Panc1 (cell line): ENCODE measurements around the gene POMT2.

ENCODE experiments used
- POLR2AphosphoS5 ChIP-seq: IDR thresholded peaks from 2 replicates; pipeline ENCODE4 v1.6.1; 2012; ENCODE audit warnings: mild to moderate bottlenecking, low read depth, low read length, moderate library complexity
- TCF7L2 ChIP-seq: IDR thresholded peaks from 2 replicates; pipeline ENCODE4 v1.6.1; 2011; ENCODE audit warnings: mild to moderate bottlenecking, low read depth, low read length, inconsistent platforms
- TF ChIP-seq, protein P1 (sequence below): fragments of 450-650 bp; IDR thresholded peaks from 2 replicates; pipeline ENCODE4 v1.5.1; 2017; ENCODE audit warnings: mild to moderate bottlenecking
- TF ChIP-seq, protein P2 (sequence below), 2 experiments: IDR thresholded peaks; 2 replicates each; pipeline ENCODE4 v1.6.1; 2011 to 2012; ENCODE audit warnings: low read depth in 2 of 2, control low read depth in 1 of 2, low read length in 1 of 2, mild to moderate bottlenecking in 1 of 2, moderate library complexity in 1 of 2; ENCODE audit not compliant: insufficient read depth in 1 of 2

DNA sequence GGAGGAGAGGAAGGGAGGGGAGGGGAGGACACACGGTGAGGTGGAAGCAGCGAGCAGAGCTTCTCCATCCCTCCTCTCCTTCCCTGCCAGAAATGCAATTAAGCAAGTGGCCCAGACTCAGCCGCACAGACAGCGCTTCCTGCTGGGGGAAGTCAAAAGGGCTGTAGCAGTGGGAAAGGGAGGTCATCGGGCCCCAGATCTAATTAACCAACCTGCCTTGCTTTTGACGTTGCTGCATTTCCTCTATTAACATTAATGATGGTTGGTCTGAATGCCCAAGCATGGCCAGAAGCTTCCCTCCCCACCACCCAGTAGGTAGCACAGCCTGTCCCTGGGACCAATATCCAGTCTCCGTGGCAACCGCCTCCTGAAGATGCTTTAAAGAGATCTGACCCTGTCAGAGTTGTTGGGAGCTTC is 45.1 kb downstream of the POMT2 start:
- TF ChIP-seq, protein P1, sequence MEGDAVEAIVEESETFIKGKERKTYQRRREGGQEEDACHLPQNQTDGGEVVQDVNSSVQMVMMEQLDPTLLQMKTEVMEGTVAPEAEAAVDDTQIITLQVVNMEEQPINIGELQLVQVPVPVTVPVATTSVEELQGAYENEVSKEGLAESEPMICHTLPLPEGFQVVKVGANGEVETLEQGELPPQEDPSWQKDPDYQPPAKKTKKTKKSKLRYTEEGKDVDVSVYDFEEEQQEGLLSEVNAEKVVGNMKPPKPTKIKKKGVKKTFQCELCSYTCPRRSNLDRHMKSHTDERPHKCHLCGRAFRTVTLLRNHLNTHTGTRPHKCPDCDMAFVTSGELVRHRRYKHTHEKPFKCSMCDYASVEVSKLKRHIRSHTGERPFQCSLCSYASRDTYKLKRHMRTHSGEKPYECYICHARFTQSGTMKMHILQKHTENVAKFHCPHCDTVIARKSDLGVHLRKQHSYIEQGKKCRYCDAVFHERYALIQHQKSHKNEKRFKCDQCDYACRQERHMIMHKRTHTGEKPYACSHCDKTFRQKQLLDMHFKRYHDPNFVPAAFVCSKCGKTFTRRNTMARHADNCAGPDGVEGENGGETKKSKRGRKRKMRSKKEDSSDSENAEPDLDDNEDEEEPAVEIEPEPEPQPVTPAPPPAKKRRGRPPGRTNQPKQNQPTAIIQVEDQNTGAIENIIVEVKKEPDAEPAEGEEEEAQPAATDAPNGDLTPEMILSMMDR: no peak
- TF ChIP-seq TCF7L2 (no peak), POLR2AphosphoS5 (no peak)
- TF ChIP-seq, protein P2, sequence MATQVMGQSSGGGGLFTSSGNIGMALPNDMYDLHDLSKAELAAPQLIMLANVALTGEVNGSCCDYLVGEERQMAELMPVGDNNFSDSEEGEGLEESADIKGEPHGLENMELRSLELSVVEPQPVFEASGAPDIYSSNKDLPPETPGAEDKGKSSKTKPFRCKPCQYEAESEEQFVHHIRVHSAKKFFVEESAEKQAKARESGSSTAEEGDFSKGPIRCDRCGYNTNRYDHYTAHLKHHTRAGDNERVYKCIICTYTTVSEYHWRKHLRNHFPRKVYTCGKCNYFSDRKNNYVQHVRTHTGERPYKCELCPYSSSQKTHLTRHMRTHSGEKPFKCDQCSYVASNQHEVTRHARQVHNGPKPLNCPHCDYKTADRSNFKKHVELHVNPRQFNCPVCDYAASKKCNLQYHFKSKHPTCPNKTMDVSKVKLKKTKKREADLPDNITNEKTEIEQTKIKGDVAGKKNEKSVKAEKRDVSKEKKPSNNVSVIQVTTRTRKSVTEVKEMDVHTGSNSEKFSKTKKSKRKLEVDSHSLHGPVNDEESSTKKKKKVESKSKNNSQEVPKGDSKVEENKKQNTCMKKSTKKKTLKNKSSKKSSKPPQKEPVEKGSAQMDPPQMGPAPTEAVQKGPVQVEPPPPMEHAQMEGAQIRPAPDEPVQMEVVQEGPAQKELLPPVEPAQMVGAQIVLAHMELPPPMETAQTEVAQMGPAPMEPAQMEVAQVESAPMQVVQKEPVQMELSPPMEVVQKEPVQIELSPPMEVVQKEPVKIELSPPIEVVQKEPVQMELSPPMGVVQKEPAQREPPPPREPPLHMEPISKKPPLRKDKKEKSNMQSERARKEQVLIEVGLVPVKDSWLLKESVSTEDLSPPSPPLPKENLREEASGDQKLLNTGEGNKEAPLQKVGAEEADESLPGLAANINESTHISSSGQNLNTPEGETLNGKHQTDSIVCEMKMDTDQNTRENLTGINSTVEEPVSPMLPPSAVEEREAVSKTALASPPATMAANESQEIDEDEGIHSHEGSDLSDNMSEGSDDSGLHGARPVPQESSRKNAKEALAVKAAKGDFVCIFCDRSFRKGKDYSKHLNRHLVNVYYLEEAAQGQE (IDR thresholded peaks at IDR 0.05; ENCODE audit: insufficient read depth in 1 of 2, low read depth in 2 of 2, low read length in 1 of 2): no peak
